GM19438 (cell line): ENCODE measurements around the gene STAMBP.

ENCODE experiments used
- ATAC-seq: cut with Tn5 transposase; IDR thresholded peaks from one replicate; pipeline ENCODE4 v1.9.1; 2021; ENCODE audit warnings: low read depth; ENCODE audit not compliant: unreplicated experiment

STAMBP gene

DNA sequence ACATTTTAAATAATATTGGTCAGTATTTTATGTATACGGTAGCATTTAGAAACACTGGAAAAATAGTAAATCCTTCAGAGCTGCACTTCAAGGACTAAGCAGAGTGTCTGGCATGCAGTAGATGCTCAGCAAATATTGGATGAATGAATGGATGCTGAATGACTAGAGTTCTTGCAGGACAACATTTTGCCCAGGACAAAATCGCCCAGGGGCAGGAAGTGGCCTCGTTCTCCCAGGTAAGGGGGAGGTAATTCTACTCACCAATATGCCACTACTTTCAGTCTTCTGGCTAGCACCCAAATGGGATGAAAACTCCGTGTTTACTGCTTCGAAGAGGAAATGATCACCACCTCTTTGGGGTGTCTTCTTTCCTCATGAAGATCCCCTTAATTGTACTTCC, 93.9 kb downstream of the STAMBP start:
- no peak for ATAC-seq
